Endometrium (tissue), 2 donors: Measurements from ENCODE around the gene DNAJB6.
"Not testable (repeated sequence)": the region's sequence is repeated elsewhere in the genome, so short reads cannot be mapped to it uniquely, and the experiment has no call there.

Experiments
- FAIRE-seq: peaks from 2 replicates; lab custom pipeline; 2012; peaks lifted over from hg19 to GRCh38; lab: Jason Lieb, UNC
- donor health status: control.
- donor health status: control.

DNAJB6 gene

GRCh38 chr7:157323401-157323800 lies 13.4 kb upstream of the DNAJB6 start:
- FAIRE-seq, result no peak

- FAIRE-seq, result no peak
These were observed 7.4 kb upstream of the DNAJB6 start for GRCh38 chr7:157329447-157329846.

- not testable (repeated sequence) for FAIRE-seq
These were observed 6.2 kb upstream of the DNAJB6 start for GRCh38 chr7:157330567-157330966.

GRCh38 chr7:157331049-157331448 lies 5.8 kb upstream of the DNAJB6 start:
- FAIRE-seq, result not testable (repeated sequence)

- FAIRE-seq, result no peak
These were observed 1.6 kb upstream of the DNAJB6 start for GRCh38 chr7:157335236-157335635.

- no peak for FAIRE-seq
These were observed 817 bp upstream of the DNAJB6 start for GRCh38 chr7:157335991-157336382.

- FAIRE-seq, result no peak
These were observed 729 bp downstream of the DNAJB6 start for GRCh38 chr7:157337316-157338149.

- FAIRE-seq, result peak; percentile 89
These were observed 3.2 kb downstream of the DNAJB6 start for GRCh38 chr7:157339777-157340677.

GRCh38 chr7:157347217-157347904 lies 10.6 kb downstream of the DNAJB6 start:
- no peak for FAIRE-seq

- no peak for FAIRE-seq
These were observed 11.7 kb downstream of the DNAJB6 start for GRCh38 chr7:157348548-157348947.

- FAIRE-seq, result no peak
These were observed 15.7 kb downstream of the DNAJB6 start for GRCh38 chr7:157352516-157352915.

GRCh38 chr7:157355784-157356511 lies 19.1 kb downstream of the DNAJB6 start:
- FAIRE-seq, result no peak

- no peak for FAIRE-seq
These were observed 20.6 kb downstream of the DNAJB6 start for GRCh38 chr7:157357129-157358040.

- no peak for FAIRE-seq
These were observed 21.4 kb downstream of the DNAJB6 start for GRCh38 chr7:157358041-157358752.

- no peak for FAIRE-seq
These were observed 21.9 kb downstream of the DNAJB6 start for GRCh38 chr7:157358753-157359096.

GRCh38 chr7:157359581-157359980 lies 22.8 kb downstream of the DNAJB6 start:
- no peak for FAIRE-seq

- no peak for FAIRE-seq
These were observed 23.8 kb downstream of the DNAJB6 start for GRCh38 chr7:157360483-157361025.

GRCh38 chr7:157361537-157361936 lies 24.7 kb downstream of the DNAJB6 start:
- no peak for FAIRE-seq

GRCh38 chr7:157362729-157363128 lies 25.9 kb downstream of the DNAJB6 start:
- no peak for FAIRE-seq

- no peak for FAIRE-seq
These were observed 29.9 kb downstream of the DNAJB6 start for GRCh38 chr7:157366722-157367121.
